Measurements from ENCODE around the gene ARMC8. TPM values are rescaled to one million over a fixed set of nuclear protein-coding genes. Genes with fewer than 3 reads are reported as not detected.

ARMC8 gene
- total and polyA plus RNA-seq, 2 donors (not counting 1 experiment from before 2014, with no cell fraction given) = 35.3 to 81.1 TPM

- CTCF ChIA-PET = no interaction called here
- H3K4me2 ChIP-seq (replicated peaks; ENCODE audit: low read depth, low read length, poor library complexity, severe bottlenecking) = no peak overlapping the region
- intact Hi-C loops (cut with micrococcal nuclease) = no loop called here
- DNase-seq (no peak), ATAC-seq (ENCODE audit: low read depth) (no peak)
- H3K79me2 ChIP-seq (ENCODE audit: control insufficient read depth, insufficient read depth, low read length) = no peaks in the 10 kb centered on the region
- H3K4me3 ChIP-seq (ENCODE audit: control extremely low read depth in 1 of 5, extremely low read depth in 1 of 5, insufficient read depth in 1 of 5, low read depth in 2 of 5, low read length in 4 of 5) = no peak overlapping the region
- Mint-ChIP-seq H3K27me3 (no peaks in the 10 kb centered on the region), H3K27ac (no peak overlapping the region), H3K4me1 (no peaks in the 10 kb centered on the region), H3K4me3 (no peak overlapping the region), H3K9me3 (ENCODE audit: insufficient read depth) (no peaks in the 10 kb centered on the region)
- 100% methylated on average over 2 of the region's 3 CpGs for WGBS (ENCODE audit: insufficient coverage)
- no peak for TF ChIP-seq EZH2 (IDR thresholded peaks at IDR 0.05; ENCODE audit: borderline replicate concordance, insufficient read depth, low read depth, low read length, poor library complexity, severe bottlenecking)
- TF ChIP-seq, protein P1, sequence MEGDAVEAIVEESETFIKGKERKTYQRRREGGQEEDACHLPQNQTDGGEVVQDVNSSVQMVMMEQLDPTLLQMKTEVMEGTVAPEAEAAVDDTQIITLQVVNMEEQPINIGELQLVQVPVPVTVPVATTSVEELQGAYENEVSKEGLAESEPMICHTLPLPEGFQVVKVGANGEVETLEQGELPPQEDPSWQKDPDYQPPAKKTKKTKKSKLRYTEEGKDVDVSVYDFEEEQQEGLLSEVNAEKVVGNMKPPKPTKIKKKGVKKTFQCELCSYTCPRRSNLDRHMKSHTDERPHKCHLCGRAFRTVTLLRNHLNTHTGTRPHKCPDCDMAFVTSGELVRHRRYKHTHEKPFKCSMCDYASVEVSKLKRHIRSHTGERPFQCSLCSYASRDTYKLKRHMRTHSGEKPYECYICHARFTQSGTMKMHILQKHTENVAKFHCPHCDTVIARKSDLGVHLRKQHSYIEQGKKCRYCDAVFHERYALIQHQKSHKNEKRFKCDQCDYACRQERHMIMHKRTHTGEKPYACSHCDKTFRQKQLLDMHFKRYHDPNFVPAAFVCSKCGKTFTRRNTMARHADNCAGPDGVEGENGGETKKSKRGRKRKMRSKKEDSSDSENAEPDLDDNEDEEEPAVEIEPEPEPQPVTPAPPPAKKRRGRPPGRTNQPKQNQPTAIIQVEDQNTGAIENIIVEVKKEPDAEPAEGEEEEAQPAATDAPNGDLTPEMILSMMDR (IDR thresholded peaks at IDR 0.05) = no peak
- H3K9me3 ChIP-seq (ENCODE audit: control extremely low read depth in 1 of 3, control insufficient read depth in 2 of 3, insufficient read depth in 1 of 3, low read length in 2 of 3) = no peaks in the 10 kb centered on the region
- H4K20me1 ChIP-seq (ENCODE audit: control insufficient read depth, insufficient read depth, low read length, poor library complexity, severe bottlenecking) = no peaks in the 10 kb centered on the region
- H3K9ac ChIP-seq (ENCODE audit: low read length) = no peak overlapping the region
- no peaks in the 10 kb centered on the region for H3K27me3 ChIP-seq (replicated peaks in 1 of 4; ENCODE audit: control extremely low read depth in 1 of 4, control insufficient read depth in 3 of 4, insufficient read depth in 4 of 4, low read length in 3 of 4)
- no peak overlapping the region for H3K27ac ChIP-seq (ENCODE audit: low read length in 2 of 2)
- H2AFZ ChIP-seq (ENCODE audit: insufficient read depth, low read depth, low read length, poor library complexity, severe bottlenecking) = no peak overlapping the region
- no peaks in the 10 kb centered on the region for H3K4me1 ChIP-seq (ENCODE audit: control insufficient read depth in 2 of 2, insufficient read depth in 2 of 2, low read length in 2 of 2)
- POLR2A ChIA-PET = no interaction called here
- H3K36me3 ChIP-seq (replicated peaks in 1 of 2; ENCODE audit: control extremely low read depth in 1 of 2, control insufficient read depth in 1 of 2, extremely low read depth in 1 of 2, insufficient read depth in 2 of 2, low read length in 1 of 2) = peaks cover 14 to 78% of the 10 kb centered on the region in 2 experiments
Observed at GRCh38 chr3:138289701-138290100, 102.6 kb downstream of the ARMC8 start.

GRCh38 chr3:138296639-138297038 is 109.5 kb downstream of the ARMC8 start:
- Histone ChIP-seq H3K27me3 (replicated peaks in 1 of 4; ENCODE audit: control extremely low read depth in 1 of 4, control insufficient read depth in 3 of 4, insufficient read depth in 4 of 4, low read length in 3 of 4) (no peaks in the 10 kb centered on the region), H3K4me3 (ENCODE audit: control extremely low read depth in 1 of 5, extremely low read depth in 1 of 5, insufficient read depth in 1 of 5, low read depth in 2 of 5, low read length in 4 of 5) (no peak overlapping the region), H3K27ac (ENCODE audit: low read length in 2 of 2) (no peak overlapping the region), H3K4me2 (replicated peaks; ENCODE audit: low read depth, low read length, poor library complexity, severe bottlenecking) (no peak overlapping the region), H3K4me1 (ENCODE audit: control insufficient read depth in 2 of 2, insufficient read depth in 2 of 2, low read length in 2 of 2) (no peaks in the 10 kb centered on the region), H2AFZ (ENCODE audit: insufficient read depth, low read depth, low read length, poor library complexity, severe bottlenecking) (no peak overlapping the region), H3K9ac (ENCODE audit: low read length) (no peak overlapping the region), H3K9me3 (ENCODE audit: control extremely low read depth in 1 of 3, control insufficient read depth in 2 of 3, insufficient read depth in 1 of 3, low read length in 2 of 3) (no peaks in the 10 kb centered on the region), H3K36me3 (replicated peaks in 1 of 2; ENCODE audit: control extremely low read depth in 1 of 2, control insufficient read depth in 1 of 2, extremely low read depth in 1 of 2, insufficient read depth in 2 of 2, low read length in 1 of 2) (peaks cover 9 to 37% of the 10 kb centered on the region in 2 experiments), H3K79me2 (ENCODE audit: control insufficient read depth, insufficient read depth, low read length) (no peaks in the 10 kb centered on the region), H4K20me1 (ENCODE audit: control insufficient read depth, insufficient read depth, low read length, poor library complexity, severe bottlenecking) (no peaks in the 10 kb centered on the region)
- intact Hi-C loops (cut with micrococcal nuclease) = no loop called here
- whole genome bisulfite sequencing (ENCODE audit: insufficient coverage) = no CpG with 5 or more reads among the region's 1 CpG
- DNase-seq (no peak), ATAC-seq (ENCODE audit: low read depth) (no peak)
- no peaks in the 10 kb centered on the region for H3K9me3 Mint-ChIP-seq (ENCODE audit: insufficient read depth)
- H3K4me3 Mint-ChIP-seq = no peak overlapping the region
- TF ChIP-seq, protein P1 (IDR thresholded peaks at IDR 0.05) = no peak
- no peak for TF ChIP-seq EZH2 (IDR thresholded peaks at IDR 0.05; ENCODE audit: borderline replicate concordance, insufficient read depth, low read depth, low read length, poor library complexity, severe bottlenecking)
- no peaks in the 10 kb centered on the region for H3K27me3 Mint-ChIP-seq
- H3K27ac Mint-ChIP-seq = no peak overlapping the region
- POLR2A ChIA-PET = no interaction called here
- CTCF ChIA-PET = no interaction called here
- peaks cover 2% of the 10 kb centered on the region for H3K4me1 Mint-ChIP-seq

Data from B cell (primary cell).